HG03432 (cell line): ENCODE data around the gene CRABP1.

ENCODE experiments used
- ATAC-seq: cut with Tn5 transposase; IDR thresholded peaks from one replicate; pipeline ENCODE4 v1.9.1; 2021; ENCODE audit warnings: mild to moderate bottlenecking, moderate library complexity; ENCODE audit not compliant: unreplicated experiment

Gene CRABP1

DNA sequence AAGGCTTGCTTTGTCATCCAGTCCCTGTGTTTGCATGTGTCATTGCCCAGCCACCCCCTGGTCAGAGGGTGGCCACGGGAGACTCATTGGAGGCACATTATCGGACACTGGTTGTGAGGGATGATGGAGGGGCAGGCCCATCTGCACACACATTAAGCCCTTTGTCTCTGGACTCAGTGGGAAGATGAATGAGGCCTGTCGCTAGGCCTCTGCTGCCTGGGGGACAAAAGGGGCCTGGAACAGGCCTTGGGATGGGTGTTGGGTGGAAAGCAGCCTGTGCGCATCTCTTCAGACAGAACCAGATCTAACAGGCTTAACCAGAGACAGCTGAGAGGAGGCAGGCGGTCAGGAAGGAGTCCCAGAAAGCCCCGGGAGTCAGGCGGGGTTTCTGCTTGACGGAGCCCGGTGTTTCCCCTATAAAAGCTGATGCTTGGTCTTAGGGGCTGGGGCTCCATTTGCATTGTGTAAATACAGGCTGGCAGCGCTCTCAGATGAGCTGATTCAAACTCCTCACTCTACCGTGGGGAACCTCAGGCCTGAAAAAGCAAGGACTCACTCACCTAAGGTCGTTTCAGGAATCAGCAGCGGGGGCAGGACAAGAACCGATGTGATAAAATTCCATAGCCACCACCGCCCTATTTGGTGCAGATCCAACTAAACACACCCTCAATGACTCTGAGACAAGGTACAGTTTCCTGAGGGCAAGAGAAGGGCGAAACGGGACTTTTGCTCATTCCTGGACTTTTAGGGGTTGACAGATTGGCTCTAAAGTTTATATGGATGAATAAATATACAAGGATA, 23.7 kb upstream of the CRABP1 start:
- ATAC-seq = no peak

DNA sequence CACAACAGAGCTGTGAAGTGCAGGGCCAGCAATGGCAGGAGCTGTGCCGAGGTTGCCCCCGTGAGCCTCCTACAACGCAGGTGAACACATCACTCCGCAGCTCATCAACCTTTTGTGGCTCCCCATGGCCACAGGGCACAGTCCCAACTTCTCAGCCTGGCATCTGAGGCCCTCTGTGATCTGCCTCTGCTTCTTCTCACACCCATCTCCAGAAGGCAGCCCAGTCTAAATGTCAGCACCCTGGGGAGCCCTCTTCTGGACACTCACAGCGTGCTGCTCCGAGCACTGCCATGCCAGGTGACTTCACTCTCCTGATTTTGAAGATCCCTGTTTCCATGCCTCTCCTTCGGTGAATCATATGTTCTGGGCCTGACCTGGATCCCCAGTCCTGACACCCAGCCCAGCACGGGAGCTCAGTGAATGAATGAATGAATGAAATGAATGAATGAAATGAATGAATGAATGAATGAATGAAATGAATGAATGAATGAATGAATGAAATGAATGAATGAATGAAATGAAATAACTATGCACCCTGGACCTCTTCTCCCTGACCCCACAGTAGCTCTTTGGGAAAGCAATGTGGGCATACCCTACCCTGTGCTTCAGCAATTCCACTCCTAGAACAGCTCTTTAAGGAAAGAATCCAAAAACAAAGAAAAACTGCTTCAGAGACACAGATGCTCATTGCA, 22.9 kb upstream of the CRABP1 start:
- ATAC-seq = no peak

DNA sequence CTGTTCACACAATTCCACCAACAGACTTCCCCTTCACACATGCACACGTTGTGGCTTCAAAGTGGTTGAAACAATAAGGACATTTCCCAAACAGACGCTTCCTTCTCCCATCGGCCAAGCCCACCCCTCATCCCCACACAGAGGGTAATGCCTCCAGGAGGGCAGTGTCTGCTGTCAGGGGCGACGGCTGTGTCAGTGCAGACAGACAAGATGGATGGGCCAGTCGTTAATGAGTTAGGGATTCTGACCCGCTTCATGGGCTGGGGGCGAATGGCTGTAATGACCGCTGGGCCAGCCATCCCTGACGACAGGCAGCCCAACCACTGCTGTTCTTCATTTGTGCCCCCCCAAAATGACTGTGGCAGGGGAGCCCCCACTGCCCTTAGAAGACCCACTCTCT, 20.6 kb upstream of the CRABP1 start:
- no peak for ATAC-seq

DNA sequence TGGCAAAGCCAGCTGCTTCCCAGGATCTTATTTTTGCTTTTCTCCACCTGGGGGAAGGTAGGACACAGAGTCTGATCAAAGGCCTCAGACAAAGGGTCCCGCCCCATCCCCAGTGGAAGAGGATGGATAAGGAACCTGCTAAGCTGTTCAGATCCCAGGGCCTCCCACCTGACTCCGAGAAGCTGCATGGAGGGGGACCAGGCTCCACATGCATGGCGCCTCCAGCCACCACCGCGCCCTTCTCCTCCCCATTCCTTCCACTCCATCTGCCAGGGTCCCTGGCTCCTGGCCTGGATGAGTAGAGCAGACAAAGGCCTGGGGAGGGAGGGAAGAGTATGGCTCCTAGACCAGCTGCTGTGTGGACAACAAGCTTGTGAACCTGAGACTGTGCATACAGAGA, 20.0 kb upstream of the CRABP1 start:
- ATAC-seq = no peak

DNA sequence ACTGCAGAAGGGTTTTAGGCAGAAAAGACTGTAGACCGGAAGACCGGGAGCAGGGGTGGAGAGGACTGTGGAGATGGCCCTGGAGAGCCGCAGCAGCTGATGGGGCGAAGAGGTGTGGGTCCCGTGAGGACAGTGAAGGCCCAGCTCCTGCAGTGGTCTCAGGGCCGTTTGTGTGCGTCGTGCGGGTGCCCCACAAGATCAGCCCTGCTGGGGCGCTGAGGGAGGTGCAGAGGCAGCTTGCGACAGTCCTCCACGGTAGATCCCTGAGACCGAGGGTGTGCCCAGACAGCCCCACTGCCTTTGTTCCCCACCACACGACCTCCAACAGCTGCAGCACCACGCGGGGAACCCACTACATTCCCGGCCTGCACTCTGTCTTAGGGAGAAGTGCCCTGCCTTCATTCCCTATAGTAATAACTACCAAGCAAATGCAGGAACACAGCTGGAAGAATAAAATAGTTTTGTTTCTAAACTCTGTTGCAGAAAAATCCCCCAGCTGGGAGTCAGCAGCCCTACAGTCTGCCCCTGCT, 19.0 kb upstream of the CRABP1 start:
- ATAC-seq = no peak

DNA sequence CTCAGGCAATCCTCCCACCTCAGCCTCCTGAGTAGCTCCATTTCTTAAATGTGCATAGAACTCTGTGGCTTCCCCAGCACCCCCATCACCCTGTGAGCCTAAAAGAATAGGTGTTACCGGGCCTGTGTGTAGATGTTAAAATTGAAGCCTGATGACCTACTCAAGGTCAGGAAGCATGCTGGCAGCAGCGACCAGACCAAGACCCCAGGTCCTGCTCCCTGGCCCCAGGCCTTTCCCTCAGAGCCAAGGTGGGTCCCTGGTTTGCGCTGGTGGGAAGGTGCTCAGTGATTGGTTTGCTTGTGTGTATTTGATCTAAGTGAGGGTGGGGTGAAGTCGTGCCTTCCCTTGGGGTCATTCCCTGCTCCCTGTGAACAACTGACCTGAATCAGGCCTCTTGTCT, 18.4 kb upstream of the CRABP1 start:
- no peak for ATAC-seq

DNA sequence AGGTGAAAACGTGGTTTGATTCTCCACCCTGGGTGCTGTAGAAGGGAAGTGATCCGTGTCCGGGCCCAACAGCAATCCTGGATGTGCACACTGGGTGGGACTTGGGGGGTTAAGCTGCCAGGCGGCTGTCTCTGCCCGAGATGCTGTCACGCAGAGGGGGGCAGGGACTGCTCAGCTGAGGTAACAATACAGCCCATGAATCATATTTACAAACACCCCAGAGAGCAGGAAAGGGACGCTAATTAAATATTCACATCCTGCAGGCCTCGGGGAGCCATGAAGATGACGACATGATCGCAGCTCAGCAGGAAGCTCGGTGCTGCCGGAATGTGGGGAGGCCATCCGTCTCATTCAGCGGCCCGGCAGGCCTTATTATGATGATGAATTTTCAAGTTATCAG, 17.9 kb upstream of the CRABP1 start:
- ATAC-seq = no peak

DNA sequence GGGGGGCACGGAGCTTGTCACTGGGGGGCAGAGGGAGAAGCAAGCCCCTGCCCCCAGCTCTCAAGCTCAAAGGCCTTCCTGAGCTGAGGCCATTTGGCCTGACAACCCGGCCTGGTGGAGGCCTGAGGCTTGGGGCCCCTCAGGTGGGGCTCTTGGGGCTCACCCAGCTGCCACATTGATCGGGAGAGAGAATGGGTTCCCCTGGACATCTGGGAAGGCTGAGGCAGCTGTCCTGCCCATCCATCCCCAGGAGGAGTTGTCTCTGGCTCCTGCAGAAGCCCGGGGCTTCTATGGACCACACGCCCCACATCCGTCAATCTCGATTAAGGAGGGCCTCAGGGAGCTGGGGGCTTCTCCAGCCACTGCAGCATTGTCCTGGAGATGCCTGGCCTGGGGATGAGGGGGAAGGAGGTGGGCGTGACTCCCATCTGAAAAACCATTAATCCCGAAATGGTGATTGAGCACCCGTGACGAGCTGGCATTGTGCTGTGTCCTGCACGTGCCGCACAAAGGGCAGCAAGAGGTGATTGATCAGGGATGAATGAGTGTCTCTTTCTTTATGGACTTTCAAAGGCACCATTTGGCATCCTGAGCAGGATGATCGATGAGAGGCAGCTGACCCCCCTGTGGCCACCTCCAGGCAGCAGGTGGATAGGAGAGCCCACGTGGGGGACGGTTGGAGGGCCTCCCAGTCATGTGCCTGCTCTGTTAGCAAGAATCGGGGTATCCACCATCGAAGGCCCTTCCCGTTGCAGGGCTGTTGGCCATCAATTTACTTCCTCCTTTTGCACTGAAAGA, 17.2 kb upstream of the CRABP1 start:
- no peak for ATAC-seq

DNA sequence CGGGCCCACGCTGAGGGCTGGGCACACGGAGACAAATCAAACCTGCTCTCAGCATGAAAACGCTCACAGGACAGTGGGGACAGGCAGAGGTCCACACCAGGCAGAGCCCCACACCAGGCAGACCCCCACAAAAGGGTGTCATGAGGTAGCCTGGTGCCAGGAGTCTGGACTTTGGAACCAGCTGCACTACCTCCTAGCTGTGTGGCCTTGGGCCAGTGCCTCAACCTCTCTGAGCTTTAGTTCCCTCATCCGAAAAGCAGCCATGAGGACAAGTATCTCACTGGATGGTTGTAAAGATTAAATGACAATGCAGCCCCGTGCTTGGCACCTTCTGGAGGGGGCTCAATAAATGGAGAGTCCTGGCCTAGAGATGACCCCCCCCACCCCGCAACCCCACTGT, 16.5 kb upstream of the CRABP1 start:
- no peak for ATAC-seq

DNA sequence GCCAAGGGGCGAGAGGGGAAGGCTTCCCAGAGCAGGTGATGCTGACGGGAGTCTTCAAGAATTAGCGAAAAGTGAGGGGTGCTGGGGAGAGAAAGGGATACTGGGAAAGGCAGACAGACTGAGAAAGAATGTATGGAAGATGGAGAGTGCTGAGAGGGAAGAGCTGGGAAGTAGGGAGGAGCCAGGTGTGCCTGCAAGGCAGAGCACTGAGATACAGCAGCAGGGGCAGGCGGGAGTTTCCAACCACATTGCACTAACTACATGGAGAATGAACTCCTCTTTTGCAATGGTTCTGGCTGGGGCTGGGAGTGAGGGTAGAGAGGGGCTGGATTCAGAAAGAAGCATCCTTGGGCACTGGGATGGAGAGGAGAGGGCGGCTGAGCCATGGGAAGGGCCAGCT, 16.0 kb upstream of the CRABP1 start:
- no peak for ATAC-seq

DNA sequence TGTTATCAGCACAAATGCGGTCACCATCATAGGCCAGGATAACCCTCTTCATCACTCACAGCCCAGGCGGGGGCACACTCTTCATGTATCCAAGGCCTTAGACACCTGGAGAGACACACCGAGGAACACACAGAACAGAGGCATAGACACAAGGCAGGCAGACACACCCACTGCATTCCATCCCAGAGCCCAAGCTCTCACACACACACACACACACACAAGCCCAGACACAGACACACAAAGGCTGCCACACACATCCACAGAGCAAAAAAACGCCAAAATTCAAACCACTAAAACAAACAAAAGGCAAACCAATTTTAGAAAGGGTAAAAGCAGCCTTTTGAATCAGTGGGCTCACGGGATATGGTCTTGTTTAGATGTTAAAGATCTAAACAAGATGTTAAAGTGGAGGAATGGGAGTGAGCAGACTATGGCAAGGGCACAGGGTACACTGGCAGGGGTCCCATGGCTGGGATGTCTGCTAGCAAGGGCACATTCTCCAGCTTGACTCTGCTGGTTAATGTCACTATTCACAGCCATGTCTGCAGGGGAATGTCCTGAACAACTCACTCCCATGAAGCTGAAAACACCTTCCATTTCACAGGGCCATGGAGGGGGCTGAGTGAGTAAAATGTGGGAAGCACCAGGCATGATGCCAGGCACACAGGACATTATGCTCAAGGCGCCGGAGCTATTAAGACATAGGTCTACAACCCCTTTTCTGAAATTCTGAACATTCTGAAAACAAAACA, 14.9 kb upstream of the CRABP1 start:
- no peak for ATAC-seq

DNA sequence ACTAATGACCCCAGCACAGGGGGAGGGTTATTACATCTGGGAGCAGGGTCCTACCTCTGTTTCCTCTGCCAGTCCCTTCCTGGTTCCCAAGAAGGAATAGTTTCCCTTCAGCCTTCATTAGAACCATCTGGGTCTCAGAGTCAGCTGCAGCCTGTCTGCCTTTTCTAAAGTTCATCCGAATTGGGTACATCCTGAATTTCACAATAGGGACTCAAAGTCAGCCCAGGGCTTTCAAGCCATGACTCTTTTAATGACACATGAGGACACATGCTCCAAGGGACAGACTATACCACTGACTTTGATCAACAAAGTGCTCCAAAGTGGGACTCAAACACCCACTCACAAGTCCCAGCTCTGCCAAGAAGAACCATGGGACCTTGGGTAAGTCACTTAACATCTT, 12.7 kb upstream of the CRABP1 start:
- no peak for ATAC-seq

DNA sequence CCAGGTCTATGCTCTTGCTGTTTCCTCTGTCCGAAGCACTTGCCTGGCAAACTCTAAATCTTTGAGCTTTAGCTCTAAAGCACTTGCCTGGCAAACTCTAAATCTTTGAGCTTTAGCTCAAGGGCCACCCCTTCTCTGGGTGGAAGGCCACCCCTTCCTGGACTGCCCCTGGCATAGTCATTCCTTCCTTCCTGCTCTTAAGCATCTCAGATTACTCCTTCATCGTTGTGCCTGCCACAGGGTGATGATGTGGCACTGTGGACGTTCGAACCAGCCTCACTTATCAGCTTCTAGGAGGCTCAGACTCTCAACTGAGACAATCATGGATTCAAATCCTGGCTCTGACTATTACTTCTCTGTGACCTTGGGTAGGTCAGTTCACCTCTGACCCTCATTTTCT, 10.5 kb upstream of the CRABP1 start:
- no peak for ATAC-seq

DNA sequence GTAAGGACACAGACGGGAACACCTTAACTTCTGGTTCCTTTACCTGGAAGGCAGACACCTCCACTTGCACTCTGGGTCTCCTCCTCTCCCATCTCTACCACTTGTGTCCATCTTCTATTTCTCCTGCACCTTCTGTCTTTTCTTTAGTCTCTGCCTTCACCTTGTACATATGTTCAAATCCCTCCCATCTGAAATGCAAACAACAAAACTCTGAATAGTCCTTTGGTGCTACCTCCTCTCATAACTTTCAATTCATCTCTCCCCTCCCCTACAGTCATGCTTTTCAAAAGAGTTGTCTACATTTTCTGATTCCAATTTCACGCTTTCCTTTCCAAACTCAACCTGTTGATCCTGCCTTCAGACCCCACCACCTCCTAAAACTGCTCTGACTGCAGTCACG, 5.3 kb upstream of the CRABP1 start:
- no peak for ATAC-seq

DNA sequence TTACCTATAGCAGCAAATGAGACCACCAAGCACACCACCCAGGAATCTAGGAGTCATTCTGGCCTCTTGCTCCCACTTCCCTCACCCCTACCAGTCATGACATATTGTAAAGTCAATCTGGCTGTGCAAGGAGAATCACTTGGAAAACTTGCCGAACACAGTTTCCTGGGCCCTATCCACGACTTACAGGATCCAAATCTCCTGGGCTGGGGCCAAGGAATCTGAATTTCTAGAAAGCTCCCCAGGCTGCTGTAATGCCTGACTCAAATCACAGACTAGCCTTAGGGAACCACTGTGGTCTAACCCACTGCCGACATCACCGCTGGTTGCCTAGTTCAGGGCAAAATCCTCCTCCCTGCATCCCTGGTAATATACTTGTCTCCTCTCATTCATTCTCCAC, 4.2 kb upstream of the CRABP1 start:
- ATAC-seq = no peak

DNA sequence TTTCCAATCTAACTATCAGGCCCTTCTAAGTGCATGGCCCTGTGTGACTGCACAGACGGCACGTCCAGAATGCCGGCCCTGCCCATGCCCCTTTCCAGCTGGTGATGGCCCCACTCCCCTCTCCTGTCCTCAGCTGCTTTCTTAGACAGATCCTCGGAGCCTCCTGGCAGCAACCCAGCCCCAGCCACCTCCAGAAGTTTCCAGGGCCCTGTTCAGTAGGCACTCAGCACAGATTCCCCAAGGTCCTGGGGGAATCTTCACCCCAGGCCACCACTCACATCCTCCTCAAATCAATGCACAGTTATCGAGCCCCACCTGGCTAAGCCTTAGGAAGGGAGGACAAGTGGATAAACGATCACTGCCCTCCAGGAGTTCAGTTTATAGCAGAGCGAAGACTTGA, 1.4 kb upstream of the CRABP1 start:
- no peak for ATAC-seq

DNA sequence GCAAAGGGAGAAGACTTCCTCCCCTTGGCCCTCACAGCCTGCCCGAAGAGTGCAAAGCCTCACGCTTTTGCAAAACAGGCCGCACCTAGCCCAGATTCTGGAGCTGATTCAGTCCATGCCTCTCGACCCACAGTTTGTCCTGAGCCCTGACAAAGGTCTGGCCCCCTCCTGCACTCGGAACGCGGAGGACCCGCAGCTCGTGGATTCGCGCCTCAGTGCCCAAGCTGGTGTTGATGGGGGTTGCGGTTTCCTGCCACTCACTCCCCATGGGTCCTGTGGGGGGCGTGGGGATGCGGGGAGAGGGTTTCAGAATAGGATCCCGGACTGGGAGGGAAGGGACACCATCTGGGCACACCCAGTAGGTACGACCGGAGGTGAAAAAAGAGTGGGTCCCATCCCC, 594 bp upstream of the CRABP1 start:
- no peak for ATAC-seq

DNA sequence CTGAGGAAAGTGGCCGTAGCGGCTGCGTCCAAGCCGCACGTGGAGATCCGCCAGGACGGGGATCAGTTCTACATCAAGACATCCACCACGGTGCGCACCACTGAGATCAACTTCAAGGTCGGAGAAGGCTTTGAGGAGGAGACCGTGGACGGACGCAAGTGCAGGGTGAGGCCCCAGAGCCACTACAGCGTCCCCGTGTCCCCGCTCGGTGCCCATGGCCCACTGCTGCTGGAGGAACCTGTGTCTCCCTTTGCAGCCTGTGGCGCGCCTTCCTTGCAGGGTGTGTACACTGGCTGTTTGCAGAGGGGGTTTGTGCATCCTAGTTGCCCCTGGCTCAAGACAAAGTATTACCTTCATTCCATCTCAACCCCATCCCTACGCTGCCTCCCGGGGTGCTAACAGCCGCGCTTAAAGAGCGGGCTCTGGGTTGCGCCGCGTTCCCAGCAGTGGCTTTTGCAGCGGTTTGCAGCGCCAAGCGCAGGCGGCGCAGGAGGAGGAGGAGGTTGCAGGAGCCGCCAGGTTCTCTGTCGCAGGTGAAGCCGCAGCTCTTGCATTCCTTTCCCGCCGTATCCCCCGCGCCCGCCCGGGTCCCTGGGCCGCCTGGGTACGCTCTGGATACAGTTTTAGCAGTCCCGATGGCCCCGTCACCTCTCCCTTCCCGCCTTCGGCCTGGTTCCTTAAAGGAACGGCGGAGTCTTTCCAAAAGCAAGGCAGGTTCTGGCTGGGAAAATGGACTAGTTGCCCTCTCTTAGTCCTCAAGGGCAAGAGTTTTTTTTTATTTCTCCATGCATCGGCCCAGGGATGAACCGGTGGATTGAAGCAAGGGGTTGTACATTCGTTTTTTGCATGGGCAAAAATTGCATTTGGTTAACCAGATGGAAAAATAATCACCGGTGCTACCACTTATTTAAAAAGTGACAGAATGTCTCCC, 1.2 kb downstream of the CRABP1 start:
- no peak for ATAC-seq

DNA sequence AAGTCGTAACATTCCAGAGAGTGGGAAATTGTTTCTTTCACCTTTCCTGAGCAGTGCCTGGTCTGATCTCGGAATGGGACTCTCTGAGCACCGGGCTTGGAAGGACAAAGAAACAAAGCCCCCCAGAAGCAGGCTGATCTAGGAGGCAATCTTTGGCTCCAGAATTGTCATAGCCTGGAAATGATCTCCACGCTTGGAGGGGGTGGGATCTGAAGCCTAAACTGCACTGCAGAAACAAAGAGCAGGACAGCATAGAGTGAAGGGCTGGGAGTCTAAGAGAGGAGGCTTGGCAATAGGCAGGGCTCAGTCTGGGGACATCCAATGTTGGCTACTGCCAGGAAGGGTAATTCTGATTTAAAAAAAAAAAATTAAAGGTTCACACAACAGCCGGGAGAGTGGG, 1.9 kb downstream of the CRABP1 start:
- ATAC-seq = no peak
